ENCODE results near the gene ARMC5. TPM values are rescaled to one million over a fixed set of nuclear protein-coding genes. Genes with fewer than 3 reads are reported as not detected.

The ARMC5 gene
- total RNA-seq, 3 donors from 2014 or later = 8.3 to 9.9 (median 8.5) TPM

GRCh38 chr16:31420037-31420436 is 39.3 kb upstream of the ARMC5 start:
- TF ChIP-seq, protein P1, sequence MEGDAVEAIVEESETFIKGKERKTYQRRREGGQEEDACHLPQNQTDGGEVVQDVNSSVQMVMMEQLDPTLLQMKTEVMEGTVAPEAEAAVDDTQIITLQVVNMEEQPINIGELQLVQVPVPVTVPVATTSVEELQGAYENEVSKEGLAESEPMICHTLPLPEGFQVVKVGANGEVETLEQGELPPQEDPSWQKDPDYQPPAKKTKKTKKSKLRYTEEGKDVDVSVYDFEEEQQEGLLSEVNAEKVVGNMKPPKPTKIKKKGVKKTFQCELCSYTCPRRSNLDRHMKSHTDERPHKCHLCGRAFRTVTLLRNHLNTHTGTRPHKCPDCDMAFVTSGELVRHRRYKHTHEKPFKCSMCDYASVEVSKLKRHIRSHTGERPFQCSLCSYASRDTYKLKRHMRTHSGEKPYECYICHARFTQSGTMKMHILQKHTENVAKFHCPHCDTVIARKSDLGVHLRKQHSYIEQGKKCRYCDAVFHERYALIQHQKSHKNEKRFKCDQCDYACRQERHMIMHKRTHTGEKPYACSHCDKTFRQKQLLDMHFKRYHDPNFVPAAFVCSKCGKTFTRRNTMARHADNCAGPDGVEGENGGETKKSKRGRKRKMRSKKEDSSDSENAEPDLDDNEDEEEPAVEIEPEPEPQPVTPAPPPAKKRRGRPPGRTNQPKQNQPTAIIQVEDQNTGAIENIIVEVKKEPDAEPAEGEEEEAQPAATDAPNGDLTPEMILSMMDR (IDR thresholded peaks at IDR 0.05) = no peak
- intact Hi-C loops (cut with DNase I, micrococcal nuclease) = no loop called here
- H3K36me3 ChIP-seq (ENCODE audit: low read depth) = no peaks in the 10 kb centered on the region
- H3K4me1 ChIP-seq (ENCODE audit: low read depth) = no peaks in the 10 kb centered on the region
- DNase-seq = peak in 1 of 3 donors; percentile 10
- ATAC-seq = peak; percentile 35
- H3K9me3 ChIP-seq = no peaks in the 10 kb centered on the region
- H3K4me3 ChIP-seq = no peak overlapping the region

DNA sequence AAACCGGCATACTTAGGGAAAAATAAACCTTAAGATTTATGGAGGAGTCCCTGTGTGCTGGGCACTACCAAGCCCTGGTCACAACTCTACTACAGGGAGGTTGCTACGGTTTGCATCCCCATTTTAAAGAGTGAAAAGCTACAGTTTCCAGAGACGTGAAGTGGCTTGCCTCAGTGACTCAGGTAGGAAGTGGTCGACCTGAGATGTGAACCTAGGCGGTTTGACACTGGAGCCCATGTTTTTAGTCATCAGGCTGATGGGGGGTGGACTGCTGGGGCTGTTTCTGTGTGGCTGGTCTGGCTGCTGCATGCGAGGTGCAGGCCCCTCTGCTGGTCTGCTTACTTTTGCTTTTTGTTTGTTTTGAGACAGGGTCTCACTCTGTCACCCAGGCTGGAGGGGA is 37.7 kb upstream of the ARMC5 start:
- peak in 2 of 3 donors; percentile 17 to 30 for DNase-seq
- intact Hi-C loops (cut with DNase I, micrococcal nuclease) = no loop called here
- Histone ChIP-seq H3K4me3 (no peak overlapping the region), H3K36me3 (ENCODE audit: low read depth) (no peaks in the 10 kb centered on the region), H3K9me3 (no peaks in the 10 kb centered on the region), H3K4me1 (ENCODE audit: low read depth) (no peaks in the 10 kb centered on the region)
- TF ChIP-seq, protein P1 (IDR thresholded peaks at IDR 0.05) = no peak
- ATAC-seq = peak; percentile 54

GRCh38 chr16:31423241-31423640 is 36.1 kb upstream of the ARMC5 start:
- intact Hi-C loops (cut with DNase I, micrococcal nuclease) = no loop called here
- TF ChIP-seq, protein P1 (IDR thresholded peaks at IDR 0.05) = no peak
- DNase-seq (no peak), ATAC-seq (no peak)
- H3K9me3 ChIP-seq = no peaks in the 10 kb centered on the region
- H3K36me3 ChIP-seq (ENCODE audit: low read depth) = no peaks in the 10 kb centered on the region
- H3K4me1 ChIP-seq (ENCODE audit: low read depth) = peaks cover 4% of the 10 kb centered on the region
- no peak overlapping the region for H3K4me3 ChIP-seq

GRCh38 chr16:31423801-31424200 is 35.5 kb upstream of the ARMC5 start:
- Histone ChIP-seq H3K4me1 (ENCODE audit: low read depth) (peaks cover 4% of the 10 kb centered on the region), H3K36me3 (ENCODE audit: low read depth) (no peaks in the 10 kb centered on the region), H3K4me3 (no peak overlapping the region), H3K9me3 (no peaks in the 10 kb centered on the region)
- DNase-seq (peak in 1 of 3 donors; percentile 12), ATAC-seq (no peak)
- intact Hi-C loops (cut with DNase I, micrococcal nuclease) = no loop called here
- TF ChIP-seq, protein P1 (IDR thresholded peaks at IDR 0.05) = no peak

- no peaks in the 10 kb centered on the region for H3K9me3 ChIP-seq
- peak; percentile 62 for ATAC-seq
- H3K4me3 ChIP-seq = no peak overlapping the region
- peaks cover 4% of the 10 kb centered on the region for H3K4me1 ChIP-seq (ENCODE audit: low read depth)
- no peaks in the 10 kb centered on the region for H3K36me3 ChIP-seq (ENCODE audit: low read depth)
- peak; percentile 53 to 72 (median 69) for DNase-seq
- TF ChIP-seq, protein P1 (IDR thresholded peaks at IDR 0.05) = no peak
- intact Hi-C loops (cut with DNase I, micrococcal nuclease) = no loop called here
These were observed 31.6 kb upstream of the ARMC5 start for GRCh38 chr16:31427441-31428278.
